ENCODE data around the gene SHISAL1. TPM values are rescaled to one million over a fixed set of nuclear protein-coding genes. Genes with fewer than 3 reads are reported as not detected.

The SHISAL1 gene
- polyA plus RNA-seq, 2 donors: 0.08 to 0.22 TPM

GRCh38 chr22:44276706-44277356 lies 35.9 kb downstream of the SHISAL1 start:
- 80 to 83% methylated on average over 18 of the region's 18 CpGs for WGBS, 2 donors
- no peaks in the 10 kb centered on the region for H3K27me3 ChIP-seq (ENCODE audit: control insufficient read depth in 1 of 2, insufficient read depth in 2 of 2, low read length in 2 of 2)

DNA sequence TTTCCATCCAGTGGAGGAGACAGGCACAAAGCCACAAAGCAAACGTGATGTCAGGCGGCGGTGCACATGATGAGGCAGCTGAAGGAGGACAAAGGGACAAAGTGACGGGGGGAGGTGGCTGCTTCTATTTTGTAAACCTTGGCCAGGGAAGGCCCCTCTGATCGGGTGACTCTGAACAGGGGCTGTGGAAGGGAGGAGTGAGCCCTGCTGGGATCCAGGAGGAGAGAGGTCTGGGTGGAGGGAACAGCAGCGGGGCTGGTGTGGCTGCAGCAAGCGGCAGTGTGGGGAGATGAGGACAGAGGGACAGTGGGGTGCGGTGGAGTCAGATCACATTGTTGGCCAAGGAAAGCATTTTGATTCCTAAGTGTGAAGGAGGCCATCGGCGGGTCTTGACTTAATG lies 36.7 kb downstream of the SHISAL1 start:
- Histone ChIP-seq H3K9me3 (ENCODE audit: control insufficient read depth in 2 of 2, insufficient read depth in 1 of 2, low read depth in 1 of 2, low read length in 1 of 2) (no peaks in the 10 kb centered on the region), H3K36me3 (ENCODE audit: control insufficient read depth in 2 of 2, insufficient read depth in 2 of 2, low read length in 1 of 2) (no peaks in the 10 kb centered on the region), H3K27ac (ENCODE audit: low read depth in 2 of 2, low read length in 1 of 2) (no peak overlapping the region), H3K4me3 (ENCODE audit: low read depth in 1 of 2, low read length in 2 of 2) (no peak overlapping the region), H3K27me3 (ENCODE audit: control insufficient read depth in 1 of 2, insufficient read depth in 2 of 2, low read length in 2 of 2) (no peaks in the 10 kb centered on the region), H3K4me1 (ENCODE audit: control insufficient read depth in 2 of 2, insufficient read depth in 2 of 2, low read length in 1 of 2) (no peaks in the 10 kb centered on the region)
- 84 to 86% methylated on average over 10 of the region's 10 CpGs for WGBS, 2 donors

More at GRCh38 chr22:44276706-44277356, 35.9 kb downstream of the SHISAL1 start:
- Histone ChIP-seq H3K4me1 (ENCODE audit: control insufficient read depth in 2 of 2, insufficient read depth in 2 of 2, low read length in 1 of 2) (no peaks in the 10 kb centered on the region), H3K36me3 (ENCODE audit: control insufficient read depth in 2 of 2, insufficient read depth in 2 of 2, low read length in 1 of 2) (no peaks in the 10 kb centered on the region), H3K4me3 (ENCODE audit: low read depth in 1 of 2, low read length in 2 of 2) (no peak overlapping the region), H3K27ac (ENCODE audit: low read depth in 2 of 2, low read length in 1 of 2) (no peak overlapping the region), H3K9me3 (ENCODE audit: control insufficient read depth in 2 of 2, insufficient read depth in 1 of 2, low read depth in 1 of 2, low read length in 1 of 2) (no peaks in the 10 kb centered on the region)

- no peak overlapping the region for H3K27ac ChIP-seq (ENCODE audit: low read depth in 2 of 2, low read length in 1 of 2)
- H3K4me1 ChIP-seq (ENCODE audit: control insufficient read depth in 2 of 2, insufficient read depth in 2 of 2, low read length in 1 of 2): no peaks in the 10 kb centered on the region
- no peaks in the 10 kb centered on the region for H3K9me3 ChIP-seq (ENCODE audit: control insufficient read depth in 2 of 2, insufficient read depth in 1 of 2, low read depth in 1 of 2, low read length in 1 of 2)
- H3K27me3 ChIP-seq (ENCODE audit: control insufficient read depth in 1 of 2, insufficient read depth in 2 of 2, low read length in 2 of 2): no peaks in the 10 kb centered on the region
- H3K4me3 ChIP-seq (ENCODE audit: low read depth in 1 of 2, low read length in 2 of 2): no peak overlapping the region
- H3K36me3 ChIP-seq (ENCODE audit: control insufficient read depth in 2 of 2, insufficient read depth in 2 of 2, low read length in 1 of 2): no peaks in the 10 kb centered on the region
- WGBS, 2 donors: 76 to 79% methylated on average over 5 of the region's 5 CpGs
These were observed 37.1 kb downstream of the SHISAL1 start for GRCh38 chr22:44275631-44275995.

GRCh38 chr22:44274918-44275630 lies 37.7 kb downstream of the SHISAL1 start:
- WGBS, 2 donors: 82 to 93% methylated on average over 22 of the region's 22 CpGs
- H3K27me3 ChIP-seq (ENCODE audit: control insufficient read depth in 1 of 2, insufficient read depth in 2 of 2, low read length in 2 of 2): no peaks in the 10 kb centered on the region
- H3K27ac ChIP-seq (ENCODE audit: low read depth in 2 of 2, low read length in 1 of 2): no peak overlapping the region

GRCh38 chr22:44273175-44273574 lies 39.6 kb downstream of the SHISAL1 start:
- Histone ChIP-seq H3K27me3 (ENCODE audit: control insufficient read depth in 1 of 2, insufficient read depth in 2 of 2, low read length in 2 of 2) (no peaks in the 10 kb centered on the region), H3K27ac (ENCODE audit: low read depth in 2 of 2, low read length in 1 of 2) (no peak overlapping the region), H3K4me1 (ENCODE audit: control insufficient read depth in 2 of 2, insufficient read depth in 2 of 2, low read length in 1 of 2) (no peaks in the 10 kb centered on the region), H3K36me3 (ENCODE audit: control insufficient read depth in 2 of 2, insufficient read depth in 2 of 2, low read length in 1 of 2) (no peaks in the 10 kb centered on the region), H3K9me3 (ENCODE audit: control insufficient read depth in 2 of 2, insufficient read depth in 1 of 2, low read depth in 1 of 2, low read length in 1 of 2) (no peaks in the 10 kb centered on the region), H3K4me3 (ENCODE audit: low read depth in 1 of 2, low read length in 2 of 2) (no peak overlapping the region)
- WGBS, 2 donors: 67 to 81% methylated on average over 5 of the region's 5 CpGs

More at GRCh38 chr22:44274918-44275630, 37.7 kb downstream of the SHISAL1 start:
- H3K4me3 ChIP-seq (ENCODE audit: low read depth in 1 of 2, low read length in 2 of 2): no peak overlapping the region
- no peaks in the 10 kb centered on the region for H3K36me3 ChIP-seq (ENCODE audit: control insufficient read depth in 2 of 2, insufficient read depth in 2 of 2, low read length in 1 of 2)
- no peaks in the 10 kb centered on the region for H3K9me3 ChIP-seq (ENCODE audit: control insufficient read depth in 2 of 2, insufficient read depth in 1 of 2, low read depth in 1 of 2, low read length in 1 of 2)
- no peaks in the 10 kb centered on the region for H3K4me1 ChIP-seq (ENCODE audit: control insufficient read depth in 2 of 2, insufficient read depth in 2 of 2, low read length in 1 of 2)

GRCh38 chr22:44272401-44272771 lies 40.4 kb downstream of the SHISAL1 start:
- H3K27ac ChIP-seq (ENCODE audit: low read depth in 2 of 2, low read length in 1 of 2): no peak overlapping the region
- WGBS, 2 donors: 33 to 35% methylated on average over 5 of the region's 5 CpGs
- no peaks in the 10 kb centered on the region for H3K4me1 ChIP-seq (ENCODE audit: control insufficient read depth in 2 of 2, insufficient read depth in 2 of 2, low read length in 1 of 2)
- no peaks in the 10 kb centered on the region for H3K9me3 ChIP-seq (ENCODE audit: control insufficient read depth in 2 of 2, insufficient read depth in 1 of 2, low read depth in 1 of 2, low read length in 1 of 2)
- no peak overlapping the region for H3K4me3 ChIP-seq (ENCODE audit: low read depth in 1 of 2, low read length in 2 of 2)
- H3K36me3 ChIP-seq (ENCODE audit: control insufficient read depth in 2 of 2, insufficient read depth in 2 of 2, low read length in 1 of 2): no peaks in the 10 kb centered on the region
- H3K27me3 ChIP-seq (ENCODE audit: control insufficient read depth in 1 of 2, insufficient read depth in 2 of 2, low read length in 2 of 2): no peaks in the 10 kb centered on the region

- no peaks in the 10 kb centered on the region for H3K27me3 ChIP-seq (ENCODE audit: control insufficient read depth in 1 of 2, insufficient read depth in 2 of 2, low read length in 2 of 2)
- 85 to 86% methylated on average over 11 of the region's 11 CpGs for WGBS, 2 donors
- no peaks in the 10 kb centered on the region for H3K4me1 ChIP-seq (ENCODE audit: control insufficient read depth in 2 of 2, insufficient read depth in 2 of 2, low read length in 1 of 2)
- no peaks in the 10 kb centered on the region for H3K36me3 ChIP-seq (ENCODE audit: control insufficient read depth in 2 of 2, insufficient read depth in 2 of 2, low read length in 1 of 2)
- H3K4me3 ChIP-seq (ENCODE audit: low read depth in 1 of 2, low read length in 2 of 2): no peak overlapping the region
- H3K9me3 ChIP-seq (ENCODE audit: control insufficient read depth in 2 of 2, insufficient read depth in 1 of 2, low read depth in 1 of 2, low read length in 1 of 2): no peaks in the 10 kb centered on the region
- H3K27ac ChIP-seq (ENCODE audit: low read depth in 2 of 2, low read length in 1 of 2): no peak overlapping the region
These were observed 40.9 kb downstream of the SHISAL1 start for GRCh38 chr22:44271732-44272400.

- Histone ChIP-seq H3K4me3 (ENCODE audit: low read depth in 1 of 2, low read length in 2 of 2) (no peak overlapping the region), H3K4me1 (ENCODE audit: control insufficient read depth in 2 of 2, insufficient read depth in 2 of 2, low read length in 1 of 2) (no peaks in the 10 kb centered on the region), H3K36me3 (ENCODE audit: control insufficient read depth in 2 of 2, insufficient read depth in 2 of 2, low read length in 1 of 2) (no peaks in the 10 kb centered on the region), H3K27me3 (ENCODE audit: control insufficient read depth in 1 of 2, insufficient read depth in 2 of 2, low read length in 2 of 2) (no peaks in the 10 kb centered on the region), H3K27ac (ENCODE audit: low read depth in 2 of 2, low read length in 1 of 2) (no peak overlapping the region), H3K9me3 (ENCODE audit: control insufficient read depth in 2 of 2, insufficient read depth in 1 of 2, low read depth in 1 of 2, low read length in 1 of 2) (no peaks in the 10 kb centered on the region)
These were observed 41.7 kb downstream of the SHISAL1 start for GRCh38 chr22:44271010-44271500.

DNA sequence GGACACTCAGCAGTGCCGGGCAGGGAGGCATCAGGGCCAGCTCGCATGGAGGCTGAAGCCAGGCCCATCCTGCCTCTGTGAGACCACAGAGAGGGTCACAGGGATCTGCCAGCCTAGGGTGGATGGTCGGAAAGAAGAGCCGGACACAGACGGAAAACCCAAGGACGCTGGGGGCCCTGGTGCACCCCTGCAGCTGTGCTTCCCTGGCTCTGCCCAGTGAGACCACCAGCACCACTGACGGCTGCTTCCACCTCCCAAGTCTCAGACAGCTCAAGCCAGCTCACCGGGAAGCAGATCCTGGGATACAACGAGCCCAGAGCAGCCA lies 42.2 kb downstream of the SHISAL1 start:
- Histone ChIP-seq H3K27ac (ENCODE audit: low read depth in 2 of 2, low read length in 1 of 2) (no peak overlapping the region), H3K4me3 (ENCODE audit: low read depth in 1 of 2, low read length in 2 of 2) (no peak overlapping the region), H3K4me1 (ENCODE audit: control insufficient read depth in 2 of 2, insufficient read depth in 2 of 2, low read length in 1 of 2) (no peaks in the 10 kb centered on the region), H3K9me3 (ENCODE audit: control insufficient read depth in 2 of 2, insufficient read depth in 1 of 2, low read depth in 1 of 2, low read length in 1 of 2) (peaks cover 0 to 1% of the 10 kb centered on the region in 2 donors), H3K36me3 (ENCODE audit: control insufficient read depth in 2 of 2, insufficient read depth in 2 of 2, low read length in 1 of 2) (no peaks in the 10 kb centered on the region), H3K27me3 (ENCODE audit: control insufficient read depth in 1 of 2, insufficient read depth in 2 of 2, low read length in 2 of 2) (no peaks in the 10 kb centered on the region)
- WGBS, 2 donors: 82 to 89% methylated on average over 9 of the region's 9 CpGs

All from esophagus (tissue), 2 donors.